ENCODE results near the gene BNIP2.

GRCh38 chr15:59614153-59614552 lies 75.0 kb downstream of the BNIP2 start:
- TF ChIP-seq CTCF (IDR thresholded peaks at IDR 0.05) (no peak), POLR2A (IDR thresholded peaks at IDR 0.05) (no peak)
